HFF-Myc (cell line): ENCODE results near the gene KCNQ5.

Source experiments
- DNase-seq: peaks from one replicate; pipeline ENCODE4 v3.0.0-alpha.2; 2011; ENCODE audit warnings: low read depth; ENCODE audit errors: extremely low read depth
- H3K4me3 ChIP-seq: replicated peaks from 2 replicates; pipeline ENCODE4 v1.5.1; 2011; ENCODE audit warnings: low read depth, mild to moderate bottlenecking, control low read depth, low read length
- CTCF ChIP-seq: IDR thresholded peaks from 2 replicates; pipeline ENCODE4 v1.5.1; 2012; ENCODE audit warnings: mild to moderate bottlenecking, low read depth, low read length, control low read depth; ENCODE audit errors: missing control alignments

KCNQ5 gene

DNA sequence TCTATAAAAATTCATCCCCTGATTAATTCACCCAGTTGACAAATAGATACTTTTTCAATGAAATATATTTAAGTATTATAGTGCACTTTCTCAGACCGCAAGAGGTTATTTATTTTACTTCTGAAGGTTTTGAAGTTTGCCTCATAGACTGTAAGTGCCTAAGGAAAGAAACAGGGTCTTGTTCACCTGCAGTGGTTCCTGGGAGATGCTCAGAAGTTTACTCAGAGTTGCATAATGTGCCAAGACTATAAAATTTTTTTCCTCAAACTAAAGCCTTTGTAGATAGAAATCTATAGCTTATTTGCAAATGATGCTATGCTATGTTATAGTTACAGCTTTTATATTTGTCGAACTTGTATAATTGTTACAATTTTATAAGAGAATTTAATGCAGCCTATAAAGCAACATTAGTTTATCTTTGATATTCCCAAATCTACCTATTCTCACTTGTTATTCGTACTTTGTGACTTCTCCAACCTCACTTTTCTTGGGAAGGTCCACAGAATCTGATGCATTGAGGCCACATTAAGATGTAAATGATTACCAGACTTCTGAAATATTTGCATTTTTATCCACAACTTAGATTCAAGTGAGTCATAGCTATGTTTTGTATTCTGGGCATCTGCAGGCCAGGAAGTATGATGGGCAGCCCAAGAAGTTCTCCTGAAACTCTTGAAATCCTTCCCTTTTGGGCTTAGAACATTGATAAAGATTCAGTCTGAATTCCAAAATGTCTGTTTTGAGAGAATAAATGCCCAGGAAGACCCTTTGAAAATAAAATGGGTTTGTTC is 35.7 kb downstream of the KCNQ5 start:
- no peak for DNase-seq

DNA sequence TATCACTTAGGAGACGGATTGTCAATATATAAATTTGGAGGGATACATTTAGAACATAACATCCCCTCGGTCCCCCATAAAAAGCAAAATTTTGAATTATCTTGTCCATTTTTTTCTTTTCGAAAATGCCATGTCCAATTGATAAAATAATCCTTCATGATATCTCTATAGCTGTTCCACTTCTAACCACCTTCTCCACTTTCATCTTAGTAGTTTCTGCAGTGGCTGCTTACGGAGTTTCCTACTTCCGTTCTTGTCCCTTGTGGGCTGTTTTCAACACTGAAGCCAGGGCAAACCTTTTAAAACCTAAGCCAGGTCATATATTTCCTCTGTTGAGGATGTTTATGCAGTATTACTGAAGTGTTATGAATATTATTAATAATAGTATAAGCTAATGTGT is 37.9 kb downstream of the KCNQ5 start:
- TF ChIP-seq CTCF, result no peak
- no peak overlapping the region for H3K4me3 ChIP-seq
- DNase-seq, result no peak

More for the DNA sequence above, 35.7 kb downstream of the KCNQ5 start:
- TF ChIP-seq CTCF, result no peak
- H3K4me3 ChIP-seq, result no peak overlapping the region

DNA sequence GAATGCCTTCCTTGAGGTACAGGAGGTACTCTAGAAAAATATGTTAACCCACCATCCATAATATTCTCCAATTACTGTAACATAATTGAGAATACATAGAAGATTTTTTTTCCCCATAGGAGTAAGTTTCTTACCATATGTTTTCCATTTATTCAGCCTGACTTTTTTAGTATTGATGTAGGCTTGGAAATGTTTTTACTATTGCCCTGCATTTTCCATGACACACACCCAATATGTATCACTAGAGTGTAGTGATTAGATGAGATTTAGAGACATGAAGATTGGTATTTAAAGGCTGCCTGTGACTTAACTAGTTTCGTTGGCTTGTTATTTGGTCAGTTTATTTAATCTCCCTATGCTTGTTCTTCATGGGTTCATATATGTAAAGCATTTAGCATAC is 39.5 kb downstream of the KCNQ5 start:
- DNase-seq, result no peak
- no peak for TF ChIP-seq CTCF
- H3K4me3 ChIP-seq, result no peak overlapping the region

- no peak for TF ChIP-seq CTCF
- H3K4me3 ChIP-seq, result no peak overlapping the region
- no peak for DNase-seq
Observed at GRCh38 chr6:72665599-72665998, 43.7 kb downstream of the KCNQ5 start.

GRCh38 chr6:72669324-72669723 is 47.5 kb downstream of the KCNQ5 start:
- DNase-seq, result no peak
- TF ChIP-seq CTCF, result no peak
- H3K4me3 ChIP-seq, result no peak overlapping the region

- TF ChIP-seq CTCF, result no peak
- H3K4me3 ChIP-seq, result no peak overlapping the region
- DNase-seq, result no peak
Observed at GRCh38 chr6:72672906-72673305, 51.0 kb downstream of the KCNQ5 start.

DNA sequence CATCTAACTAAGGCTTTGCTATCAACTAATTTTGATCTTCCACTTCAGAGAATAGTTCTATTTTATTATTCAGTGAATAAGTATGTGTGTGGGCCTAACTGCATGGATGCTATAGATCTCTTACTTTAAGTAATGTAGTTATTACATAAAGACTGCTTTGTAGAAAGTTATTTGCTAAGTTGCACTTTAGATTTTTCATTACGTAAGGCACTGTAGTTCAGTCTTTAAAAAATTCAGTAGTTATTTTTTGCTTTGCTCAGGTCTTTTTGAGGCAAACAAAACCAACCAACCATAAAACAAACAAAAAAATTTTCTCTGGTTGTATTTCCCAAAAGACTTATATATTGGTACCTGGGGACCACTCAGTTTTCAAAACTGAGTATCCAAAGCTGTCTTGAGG is 53.0 kb downstream of the KCNQ5 start:
- no peak overlapping the region for H3K4me3 ChIP-seq
- no peak for DNase-seq
- no peak for TF ChIP-seq CTCF
